ENCODE measurements around the gene POLD2. TPM values are rescaled to one million over a fixed set of nuclear protein-coding genes. Genes with fewer than 3 reads are reported as not detected.
A peak's percentile ranks its signal among the peaks of the same experiment; 100 is the strongest.

POLD2 gene
- total RNA-seq, 1 experiment from 2014 or later: 131 TPM

DNA sequence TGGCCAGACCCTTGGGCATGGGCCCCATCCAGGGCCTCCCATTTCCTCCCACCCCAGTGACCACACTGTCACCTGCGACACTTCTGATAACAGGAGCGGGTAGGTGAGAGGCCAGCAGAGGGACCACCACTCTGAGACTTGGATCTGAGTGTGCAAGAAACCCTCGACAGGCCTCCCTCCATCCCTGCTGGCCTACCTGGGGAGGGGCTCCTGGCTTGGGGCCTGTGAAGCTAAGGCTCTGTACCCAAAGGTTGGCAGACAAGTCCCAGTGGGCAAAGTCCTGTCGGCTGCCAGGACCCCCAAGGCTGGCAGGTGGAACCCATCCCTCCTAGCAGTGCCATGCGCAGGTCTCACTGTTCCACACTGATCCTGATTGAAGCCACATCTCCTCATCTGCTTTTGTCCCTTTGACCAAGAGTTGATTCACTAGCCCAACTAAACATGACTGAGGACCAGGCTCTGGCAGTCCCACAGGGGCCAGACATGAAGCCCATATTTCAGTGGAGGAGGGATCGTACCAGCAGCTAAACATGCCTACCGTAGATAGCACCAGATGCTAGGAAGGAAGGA lies 56.8 kb downstream of the POLD2 start:
- no peak overlapping the region for H2BK120ac ChIP-seq (ENCODE audit: low read depth, low read length, poor library complexity, severe bottlenecking)
- H2BK15ac ChIP-seq (ENCODE audit: low read depth, low read length): no peak overlapping the region

More for the DNA sequence above, 56.8 kb downstream of the POLD2 start:
- no peak overlapping the region for H3K4me2 ChIP-seq (ENCODE audit: insufficient read depth, insufficient read length, low read length)
- no peak overlapping the region for H3K18ac ChIP-seq (ENCODE audit: insufficient read length, low read depth, low read length)
- Mint-ChIP-seq H3K4me3 (no peak overlapping the region), H3K4me1 (peaks cover 33 to 36% of the 10 kb centered on the region in 2 experiments), H3K9me3 (no peaks in the 10 kb centered on the region), H3K27me3 (ENCODE audit: low read depth) (peaks cover 37% of the 10 kb centered on the region), H3K36me3 (ENCODE audit: insufficient read depth in 1 of 3, low read depth in 3 of 3) (peaks cover 0 to 2% (median 0%) of the 10 kb centered on the region in 3 experiments; a peak in 3 of 7 replicates), H3K27ac (no peak overlapping the region)
- no peaks in the 10 kb centered on the region for H3K23me2 ChIP-seq (ENCODE audit: insufficient read length, low read depth, low read length, poor library complexity, severe bottlenecking)
- TF ChIP-seq, protein P1, sequence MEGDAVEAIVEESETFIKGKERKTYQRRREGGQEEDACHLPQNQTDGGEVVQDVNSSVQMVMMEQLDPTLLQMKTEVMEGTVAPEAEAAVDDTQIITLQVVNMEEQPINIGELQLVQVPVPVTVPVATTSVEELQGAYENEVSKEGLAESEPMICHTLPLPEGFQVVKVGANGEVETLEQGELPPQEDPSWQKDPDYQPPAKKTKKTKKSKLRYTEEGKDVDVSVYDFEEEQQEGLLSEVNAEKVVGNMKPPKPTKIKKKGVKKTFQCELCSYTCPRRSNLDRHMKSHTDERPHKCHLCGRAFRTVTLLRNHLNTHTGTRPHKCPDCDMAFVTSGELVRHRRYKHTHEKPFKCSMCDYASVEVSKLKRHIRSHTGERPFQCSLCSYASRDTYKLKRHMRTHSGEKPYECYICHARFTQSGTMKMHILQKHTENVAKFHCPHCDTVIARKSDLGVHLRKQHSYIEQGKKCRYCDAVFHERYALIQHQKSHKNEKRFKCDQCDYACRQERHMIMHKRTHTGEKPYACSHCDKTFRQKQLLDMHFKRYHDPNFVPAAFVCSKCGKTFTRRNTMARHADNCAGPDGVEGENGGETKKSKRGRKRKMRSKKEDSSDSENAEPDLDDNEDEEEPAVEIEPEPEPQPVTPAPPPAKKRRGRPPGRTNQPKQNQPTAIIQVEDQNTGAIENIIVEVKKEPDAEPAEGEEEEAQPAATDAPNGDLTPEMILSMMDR (conservative IDR thresholded peaks at IDR 0.05): no peak
- H3K14ac ChIP-seq (ENCODE audit: insufficient read depth, low read length): no peak overlapping the region
- no peaks in the 10 kb centered on the region for H3K79me2 ChIP-seq (ENCODE audit: insufficient read depth, low read length)
- no peak overlapping the region for H4K91ac ChIP-seq (ENCODE audit: insufficient read length, low read depth, low read length)
- H2AFZ ChIP-seq (ENCODE audit: low read length): no peak overlapping the region
- no peak overlapping the region for H3K56ac ChIP-seq (ENCODE audit: insufficient read length, low read depth, low read length)
- H2BK12ac ChIP-seq (ENCODE audit: insufficient read length, low read depth, low read length): no peak overlapping the region
- no peak overlapping the region for H4K8ac ChIP-seq (replicated peaks; ENCODE audit: insufficient read length, low read depth, low read length)
- H4K20me1 ChIP-seq (ENCODE audit: control insufficient read depth, insufficient read depth, insufficient read length): no peaks in the 10 kb centered on the region
- no peak overlapping the region for H3K9ac ChIP-seq (ENCODE audit: extremely low read depth, insufficient read length, low read length)
- H2AK5ac ChIP-seq (ENCODE audit: insufficient read length, low read length): no peak overlapping the region
- H3K4me1 ChIP-seq (ENCODE audit: insufficient read depth, low read length): peaks cover 10% of the 10 kb centered on the region; the same call in 1 of the 2 replicates
- no peaks in the 10 kb centered on the region for H3K27me3 ChIP-seq (ENCODE audit: insufficient read depth, low read length)
- DNase-seq: peak; percentile 30
- no CpG with 5 or more reads among the region's 7 CpGs for WGBS (ENCODE audit: extremely low coverage, insufficient read length, low lambda C conversion rate)
- no peak overlapping the region for H3T11ph ChIP-seq (ENCODE audit: low read length)
- H3K23ac ChIP-seq (ENCODE audit: insufficient read length, low read depth, low read length): no peak overlapping the region
- H4K5ac ChIP-seq (ENCODE audit: insufficient read length, low read depth, low read length): no peak overlapping the region
- H2BK5ac ChIP-seq (ENCODE audit: insufficient read length, low read length): no peak overlapping the region
- H3K9me3 ChIP-seq (ENCODE audit: control insufficient read depth, low read depth, low read length): no peaks in the 10 kb centered on the region
- no peak overlapping the region for H3K4ac ChIP-seq (ENCODE audit: low read depth, low read length)
- no peaks in the 10 kb centered on the region for H3K79me1 ChIP-seq (ENCODE audit: insufficient read depth, low read depth, low read length, poor library complexity, severe bottlenecking)
- H2BK20ac ChIP-seq (ENCODE audit: low read depth, low read length, poor library complexity, severe bottlenecking): no peak overlapping the region
- no peak overlapping the region for H3K27ac ChIP-seq (ENCODE audit: insufficient read length, low read depth, low read length)
